OCI-LY3 (cell line): ENCODE data around the gene PPBP.

Experiments
- H2AFZ ChIP-seq: fragments of 200-600, 300-600 bp; shearing (Covaris generic); 2 replicates; pipeline ENCODE4 v1.6.0; 2014; ENCODE audit warnings: antibody characterized with exemption, low read depth, low read length
- H3K27ac ChIP-seq: fragments of 200-600, 300-600 bp; sonication (generic); 2 replicates; pipeline ENCODE4 v1.5.1; 2014; ENCODE audit warnings: mild to moderate bottlenecking, low read length, moderate library complexity, mixed read lengths
- H3K27me3 ChIP-seq: fragments of 200-600, 300-600 bp; sonication (generic); 2 replicates; pipeline ENCODE4 v1.6.1; 2014; ENCODE audit warnings: low read depth, low read length, mixed read lengths
- H3K36me3 ChIP-seq: fragments of 200-600, 300-600 bp; sonication (generic); replicated peaks from 2 replicates; pipeline ENCODE3; 2014; ENCODE audit warnings: low read depth, low read length, mixed read lengths
- H3K4me1 ChIP-seq: fragments of 300-600, 200-600 bp; sonication (generic); 2 replicates; pipeline ENCODE4 v1.6.1; 2014; ENCODE audit warnings: low read length, mixed read lengths
- H3K4me2 ChIP-seq: fragments of 200-600, 300-600 bp; sonication (generic); 2 replicates; pipeline ENCODE4 v1.6.1; 2014; ENCODE audit warnings: low read length, mixed read lengths
- H3K4me3 ChIP-seq: fragments of 300-600, 200-600 bp; sonication (generic); 2 replicates; pipeline ENCODE4 v1.5.1; 2014; ENCODE audit warnings: antibody characterized with exemption, mild to moderate bottlenecking, low read length, moderate library complexity
- H3K79me2 ChIP-seq: fragments of 300-600, 200-600 bp; shearing (Covaris generic); 2 replicates; pipeline ENCODE4 v1.6.1; 2014; ENCODE audit warnings: mild to moderate bottlenecking, low read length, mixed read lengths
- H3K9ac ChIP-seq: fragments of 300-600, 200-600 bp; shearing (Covaris generic); 2 replicates; pipeline ENCODE4 v1.6.0; 2014; ENCODE audit warnings: mild to moderate bottlenecking, low read length, moderate library complexity
- H3K9me3 ChIP-seq: fragments of 200-600, 300-600 bp; shearing (Covaris generic); 2 replicates; pipeline ENCODE4 v1.6.1; 2014; ENCODE audit warnings: low read length, mixed read lengths; ENCODE audit not compliant: insufficient read depth
- H4K20me1 ChIP-seq: fragments of 200-600, 300-600 bp; sonication (generic); 2 replicates; pipeline ENCODE4 v1.6.1; 2016; ENCODE audit warnings: low read length, mixed read lengths; ENCODE audit not compliant: insufficient read depth
- CTCF ChIP-seq: fragments of 200-600, 300-600 bp; sonication (generic); IDR thresholded peaks from 2 replicates; pipeline ENCODE4 v1.5.1; 2014; ENCODE audit warnings: antibody characterized with exemption, low read length, low read depth
- EZH2phosphoT487 ChIP-seq: fragments of 200-600 bp; shearing (Covaris generic); IDR thresholded peaks from 2 replicates; pipeline ENCODE4 v1.6.1; 2018; ENCODE audit warnings: antibody characterized with exemption, mixed run types, low read depth

PPBP gene

GRCh38 chr4:73990988-73991741, 3.2 kb upstream of the PPBP start:
- Histone ChIP-seq H3K36me3 (no peaks in the 10 kb centered on the region), H3K9me3 (no peaks in the 10 kb centered on the region), H4K20me1 (no peaks in the 10 kb centered on the region), H3K27me3 (no peaks in the 10 kb centered on the region), H3K4me1 (no peaks in the 10 kb centered on the region), H3K27ac (no peak overlapping the region), H2AFZ (no peak overlapping the region), H3K4me2 (no peak overlapping the region), H3K9ac (no peak overlapping the region), H3K4me3 (no peak overlapping the region), H3K79me2 (no peaks in the 10 kb centered on the region)
- TF ChIP-seq CTCF (no peak), EZH2phosphoT487 (no peak)

GRCh38 chr4:73989928-73990327, 1.9 kb upstream of the PPBP start:
- TF ChIP-seq CTCF (no peak), EZH2phosphoT487 (no peak)
- no peak overlapping the region for H3K4me3 ChIP-seq
- H3K27ac ChIP-seq, result no peak overlapping the region
- no peak overlapping the region for H3K4me2 ChIP-seq
- no peaks in the 10 kb centered on the region for H3K4me1 ChIP-seq
- no peak overlapping the region for H3K9ac ChIP-seq
- H4K20me1 ChIP-seq, result no peaks in the 10 kb centered on the region
- H3K79me2 ChIP-seq, result no peaks in the 10 kb centered on the region
- H3K27me3 ChIP-seq, result no peaks in the 10 kb centered on the region
- H2AFZ ChIP-seq, result no peak overlapping the region
- H3K36me3 ChIP-seq, result no peaks in the 10 kb centered on the region
- H3K9me3 ChIP-seq, result no peaks in the 10 kb centered on the region

GRCh38 chr4:73989031-73989430, 1.0 kb upstream of the PPBP start:
- TF ChIP-seq CTCF, result no peak
- H3K36me3 ChIP-seq, result no peaks in the 10 kb centered on the region
- H3K27me3 ChIP-seq, result no peaks in the 10 kb centered on the region
- no peaks in the 10 kb centered on the region for H3K9me3 ChIP-seq
- H3K4me3 ChIP-seq, result no peak overlapping the region
- H3K27ac ChIP-seq, result no peak overlapping the region
- H3K79me2 ChIP-seq, result no peaks in the 10 kb centered on the region
- H4K20me1 ChIP-seq, result no peaks in the 10 kb centered on the region
- H3K9ac ChIP-seq, result no peak overlapping the region
- no peak overlapping the region for H3K4me2 ChIP-seq
- no peaks in the 10 kb centered on the region for H3K4me1 ChIP-seq
- H2AFZ ChIP-seq, result no peak overlapping the region

- Histone ChIP-seq H4K20me1 (no peaks in the 10 kb centered on the region), H3K4me1 (no peaks in the 10 kb centered on the region), H3K4me2 (no peak overlapping the region), H3K36me3 (no peaks in the 10 kb centered on the region), H3K9me3 (no peaks in the 10 kb centered on the region), H3K79me2 (no peaks in the 10 kb centered on the region), H3K9ac (no peak overlapping the region), H3K4me3 (no peak overlapping the region), H3K27ac (no peak overlapping the region), H3K27me3 (no peaks in the 10 kb centered on the region), H2AFZ (no peak overlapping the region)
- no peak for TF ChIP-seq EZH2phosphoT487
- TF ChIP-seq CTCF, result no peak
Measured at GRCh38 chr4:73985528-73985852, 2.5 kb downstream of the PPBP start.
